NCI-H345 treated with DMSO at 0.1 percent for 48 hours (cell line): Measurements from ENCODE around the gene ZSCAN5A.
"Not testable (repeated sequence)": the region's sequence is repeated elsewhere in the genome, so short reads cannot be mapped to it uniquely, and the experiment has no call there.

Experiments
- DNase-seq: peaks from one replicate; lab custom pipeline; 2025; ENCODE audit not compliant: unreplicated experiment; lab: John Stamatoyannopoulos, UW

Gene ZSCAN5A

DNA sequence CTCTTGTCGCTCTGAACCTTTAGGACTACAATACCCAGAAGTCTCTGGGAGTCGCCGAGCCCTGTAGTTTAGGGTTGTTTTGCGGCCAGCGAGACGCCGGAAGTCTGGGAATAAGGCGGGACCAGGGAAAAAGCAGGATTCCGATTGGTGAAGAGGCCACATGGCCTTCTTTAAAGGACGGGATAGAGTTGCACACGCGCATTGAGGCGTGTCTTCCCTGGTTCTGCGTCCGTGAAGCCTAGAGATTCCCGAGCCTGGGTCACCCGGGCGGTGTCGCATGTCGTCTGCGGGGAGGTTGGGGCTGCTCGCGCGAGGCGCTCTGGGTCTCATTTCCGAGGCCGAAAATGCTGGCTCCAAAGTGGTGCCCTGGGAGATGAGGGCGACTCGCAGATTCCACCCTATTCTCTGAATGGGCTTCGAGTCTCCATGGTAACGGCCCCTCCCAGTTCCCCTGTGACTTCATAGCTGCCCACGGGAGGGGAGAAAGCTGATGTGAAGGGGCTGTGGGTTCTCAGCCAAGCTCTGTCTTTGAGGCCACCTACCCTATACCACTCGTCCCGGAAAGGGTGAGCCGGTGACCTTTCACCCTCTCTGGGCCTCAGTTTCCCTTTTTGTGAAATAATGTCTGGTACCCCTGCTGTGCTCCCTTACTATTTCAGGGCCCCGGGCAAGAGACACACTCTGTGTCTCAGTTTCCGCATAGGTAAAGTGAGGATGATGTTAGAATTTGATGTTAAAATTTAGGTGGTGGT lies 614 bp upstream of the ZSCAN5A start:
- DNase-seq, result peak; percentile 90

DNA sequence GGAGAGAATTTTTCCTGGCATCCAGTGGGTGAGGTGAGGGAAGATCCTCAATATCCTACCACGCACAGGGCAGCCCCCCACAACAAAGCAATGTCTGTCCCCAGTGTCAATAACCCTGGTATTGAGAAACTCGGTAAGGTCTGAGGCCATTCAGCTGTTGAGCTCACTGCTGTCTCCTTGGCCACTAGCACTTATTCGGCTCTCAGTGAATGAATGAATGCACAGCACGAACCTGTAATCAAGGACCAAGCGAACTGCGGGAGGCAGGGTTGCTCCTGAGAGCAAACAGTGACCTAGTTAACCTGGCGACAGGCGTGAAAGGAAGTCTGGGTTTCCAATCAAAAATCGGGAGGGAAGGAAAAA lies 640 bp downstream of the ZSCAN5A start:
- DNase-seq, result no peak

- DNase-seq, result no peak
Observed at GRCh38 chr19:56312787-56313657, 1.6 kb downstream of the ZSCAN5A start.

DNA sequence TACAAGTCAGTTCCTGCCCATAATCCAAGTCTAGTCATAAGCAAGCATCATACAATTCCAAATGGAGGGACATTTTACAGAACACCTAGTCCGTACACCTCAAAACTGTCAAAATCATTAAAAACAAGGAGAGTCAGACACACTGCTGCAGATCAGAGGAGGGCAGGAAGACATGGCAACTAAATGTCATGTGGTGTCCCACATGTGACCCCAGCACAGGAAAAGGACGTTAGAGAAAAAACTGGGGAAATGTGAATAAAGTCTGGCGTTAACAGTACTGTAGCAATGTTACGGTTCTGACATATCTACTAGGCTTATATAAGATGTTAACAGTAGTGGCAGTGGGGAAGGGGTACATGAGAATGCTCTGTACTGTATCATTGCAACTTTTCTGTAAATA lies 2.3 kb downstream of the ZSCAN5A start:
- no peak for DNase-seq

DNA sequence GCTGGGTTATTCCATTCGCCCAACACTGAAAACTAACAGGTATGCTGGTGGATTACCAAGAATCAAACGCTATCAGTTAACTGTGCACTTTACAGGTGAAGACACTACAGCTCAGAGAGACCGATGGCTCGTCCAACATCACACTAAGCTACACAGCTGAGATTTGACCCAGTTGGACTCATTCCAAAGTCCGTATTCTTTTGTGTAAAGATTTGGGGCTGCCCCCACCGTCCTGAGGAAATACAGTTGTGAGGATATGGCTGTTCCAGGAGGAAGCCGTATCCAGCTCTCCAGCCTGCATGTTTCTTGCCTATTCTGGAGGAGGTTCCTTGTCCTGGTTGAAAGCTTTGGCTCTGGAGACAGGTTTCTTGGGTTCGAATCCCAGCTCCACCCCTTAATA lies 4.2 kb downstream of the ZSCAN5A start:
- no peak for DNase-seq

DNA sequence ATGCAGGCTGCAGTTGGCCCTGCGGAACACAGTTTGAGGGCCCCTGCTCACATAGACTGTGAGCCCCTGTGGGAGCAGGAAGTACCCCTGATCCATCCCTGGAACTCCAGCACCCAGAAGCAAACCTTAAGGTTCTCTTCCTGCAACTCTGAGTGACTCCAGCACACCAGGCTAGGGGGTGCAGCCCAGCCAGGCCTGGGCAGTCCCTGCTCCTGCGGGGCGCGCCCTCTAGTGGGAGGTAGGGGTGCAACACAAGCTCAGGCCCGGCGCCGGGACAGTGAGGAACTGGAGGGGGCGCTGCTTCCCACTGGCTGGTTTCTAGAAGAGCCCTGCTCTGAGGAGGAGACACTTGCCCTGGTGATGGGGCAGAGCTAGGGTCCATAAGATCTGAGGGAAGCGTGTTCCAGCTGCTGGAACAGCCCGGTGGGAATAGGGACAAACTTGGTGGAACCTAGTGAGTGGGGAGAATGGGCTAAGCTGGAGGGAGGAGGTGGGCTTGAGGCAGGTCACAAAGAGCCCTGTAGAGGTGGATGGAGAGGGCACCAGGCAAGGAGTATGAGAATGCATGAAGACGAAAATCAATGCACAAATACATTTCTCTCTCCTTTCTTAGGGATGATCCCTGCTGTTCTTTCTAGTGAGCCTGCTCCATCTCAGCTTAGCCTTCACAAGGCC lies 5.0 kb downstream of the ZSCAN5A start:
- DNase-seq, result peak; percentile 3

GRCh38 chr19:56308792-56309191 lies 5.8 kb downstream of the ZSCAN5A start:
- no peak for DNase-seq

DNA sequence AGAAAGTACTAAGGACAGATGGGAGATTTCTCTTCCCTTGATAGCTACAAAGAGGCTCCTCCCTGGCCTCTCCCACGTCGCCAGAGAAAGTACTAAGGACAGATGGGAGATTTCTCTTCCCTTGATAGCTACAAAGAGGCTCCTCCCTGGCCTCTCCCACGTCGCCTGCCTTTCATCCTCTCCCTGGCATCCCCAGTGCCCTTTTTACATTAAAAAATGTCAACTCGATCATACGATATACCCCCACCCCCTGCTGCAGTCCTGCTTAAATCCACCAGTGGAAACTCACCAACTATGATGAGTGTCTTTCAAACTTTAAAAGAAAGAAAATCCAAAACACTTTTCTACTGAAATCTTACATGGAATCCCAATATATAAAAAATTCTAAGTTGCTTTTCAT lies 7.6 kb downstream of the ZSCAN5A start:
- not testable (repeated sequence) for DNase-seq

DNA sequence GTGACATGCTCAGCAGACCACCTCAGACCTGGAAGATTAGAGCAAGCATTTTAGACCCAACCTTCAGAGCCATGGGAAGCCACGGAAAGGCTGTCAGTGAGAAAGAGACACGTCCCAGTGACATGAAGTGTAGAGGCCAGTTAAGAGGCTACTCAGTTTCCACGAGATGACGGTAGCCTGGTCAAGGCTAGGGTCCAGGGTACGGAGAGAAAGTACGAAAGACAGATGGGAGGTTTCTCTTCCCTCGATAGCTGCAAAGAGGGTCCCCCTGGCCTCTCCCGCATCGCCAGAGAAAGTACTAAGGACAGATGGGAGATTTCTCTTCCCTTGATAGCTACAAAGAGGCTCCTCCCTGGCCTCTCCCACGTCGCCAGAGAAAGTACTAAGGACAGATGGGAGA lies 8.6 kb downstream of the ZSCAN5A start:
- DNase-seq, result no peak

DNA sequence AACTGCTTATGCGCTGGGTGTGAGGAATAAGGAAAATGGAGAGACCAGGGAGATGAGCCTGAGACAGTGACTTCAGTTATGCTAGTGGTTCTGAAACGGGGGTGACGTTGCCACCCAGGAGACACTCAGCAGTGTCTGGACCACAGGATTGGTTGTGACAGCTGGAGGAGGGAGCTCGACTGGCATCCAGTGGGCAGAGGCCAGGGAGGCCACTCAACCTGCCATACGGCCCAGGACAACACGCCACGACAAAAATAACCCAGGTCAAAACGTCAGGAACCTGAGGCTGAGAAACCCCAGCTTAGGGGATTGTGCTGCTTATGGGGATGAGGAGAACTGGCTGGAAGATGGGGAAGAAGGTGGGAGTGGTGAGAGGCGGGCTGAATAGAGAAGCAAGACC lies 10.4 kb downstream of the ZSCAN5A start:
- no peak for DNase-seq

- no peak for DNase-seq
Observed at GRCh38 chr19:56301886-56302620, 12.6 kb downstream of the ZSCAN5A start.

DNA sequence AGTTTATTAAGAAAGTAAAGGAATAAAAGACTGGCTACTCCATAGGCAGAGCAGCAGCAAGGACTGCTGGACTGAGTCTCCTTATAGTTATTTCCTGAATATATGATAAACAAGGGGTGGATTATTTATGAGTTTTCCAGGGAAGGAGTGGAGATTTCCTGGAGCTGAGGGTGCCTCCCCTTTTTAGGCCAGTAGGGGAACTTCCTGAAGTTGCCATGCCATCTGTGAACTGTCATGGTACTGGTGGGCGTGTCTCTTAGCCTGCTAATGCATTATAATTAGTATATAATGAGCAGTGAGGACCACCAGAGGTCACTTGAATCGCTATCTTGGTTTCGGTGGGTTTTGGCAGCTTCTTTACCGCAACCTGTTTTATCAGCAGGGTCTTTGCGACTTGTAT lies 13.5 kb downstream of the ZSCAN5A start:
- DNase-seq, result no peak

DNA sequence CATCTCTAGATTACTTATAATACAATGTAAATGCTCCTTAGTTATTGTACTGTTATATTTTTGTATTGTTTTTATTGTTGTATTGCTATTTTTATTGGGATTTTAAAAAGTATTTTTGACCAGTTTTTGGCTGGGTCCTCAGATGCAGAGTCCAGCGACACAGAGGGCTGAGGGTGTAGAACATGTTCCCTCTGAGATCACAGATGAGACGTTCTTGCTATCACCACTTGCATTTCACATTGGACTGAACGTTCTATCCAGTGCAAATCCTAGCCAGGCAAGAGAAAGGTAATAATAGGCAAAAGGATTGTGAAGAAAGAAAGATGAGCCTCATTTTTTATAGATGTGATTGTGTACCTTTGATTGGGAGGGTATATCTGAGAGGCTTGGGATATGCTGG lies 15.0 kb downstream of the ZSCAN5A start:
- DNase-seq, result no peak

DNA sequence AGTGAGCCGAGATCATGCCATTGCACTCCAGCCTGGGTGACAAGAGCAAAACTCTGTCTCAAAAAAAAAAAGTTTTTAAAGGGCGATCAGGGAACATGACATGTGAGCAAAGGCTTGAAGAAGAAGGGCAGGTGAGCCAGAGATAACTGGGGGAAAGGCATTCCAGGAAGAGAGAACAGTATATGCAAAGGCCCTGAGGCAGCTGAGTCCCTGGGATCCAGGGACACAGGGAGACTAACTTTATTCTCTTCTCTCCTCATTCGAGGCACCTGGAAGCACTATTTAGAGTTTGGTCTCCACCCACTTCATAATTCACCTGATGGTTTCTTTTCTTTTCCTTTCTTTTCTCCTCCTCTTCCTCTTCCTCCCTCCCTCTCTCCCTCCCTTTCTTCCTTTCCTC lies 17.6 kb downstream of the ZSCAN5A start:
- no peak for DNase-seq

DNA sequence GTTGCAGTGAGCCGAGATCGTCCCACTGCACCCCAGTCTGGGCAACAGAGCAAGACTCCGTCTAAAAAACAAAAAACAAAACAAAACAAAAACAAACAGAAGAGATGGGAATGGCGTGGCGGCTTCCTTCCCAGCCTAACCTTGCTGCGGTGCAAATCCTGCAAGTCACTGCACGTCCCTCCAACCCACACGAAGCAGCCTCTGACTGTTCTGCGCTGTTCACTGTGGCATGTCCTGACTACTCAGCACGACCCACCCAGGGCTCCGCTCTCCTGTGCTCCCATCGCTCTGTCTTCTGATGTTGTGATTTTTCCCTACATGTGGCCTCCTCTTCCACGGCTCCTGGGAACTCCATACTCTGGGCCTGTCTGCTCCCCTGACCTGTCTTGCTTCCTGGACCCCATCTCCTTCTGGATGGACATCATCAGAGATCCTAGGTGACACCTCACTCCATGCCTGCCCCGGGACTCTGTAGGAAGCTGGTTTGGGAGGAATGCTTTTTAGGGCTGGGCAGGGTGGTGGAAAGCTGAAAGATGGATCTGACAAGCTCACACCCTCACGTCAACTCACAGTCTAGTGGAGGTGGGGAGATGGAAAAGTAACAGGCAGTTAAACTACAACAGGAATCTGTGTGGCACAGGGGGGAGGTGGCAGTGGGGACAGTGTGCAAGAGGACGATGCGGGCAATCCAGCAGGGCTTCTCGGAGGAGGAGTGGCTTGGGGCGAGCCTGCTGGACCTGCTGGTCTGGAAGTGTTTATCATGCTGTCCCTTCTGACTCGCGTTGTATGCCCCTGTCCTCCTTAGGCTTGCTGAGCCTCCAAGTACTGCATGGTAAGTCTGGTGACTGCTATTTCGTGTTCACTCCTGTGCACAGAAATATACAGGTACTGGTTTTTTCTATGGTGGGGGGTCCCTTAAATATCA lies 18.8 kb downstream of the ZSCAN5A start:
- no peak for DNase-seq

- DNase-seq, result peak; percentile 85
Observed at GRCh38 chr19:56294549-56294948, 20.1 kb downstream of the ZSCAN5A start.

DNA sequence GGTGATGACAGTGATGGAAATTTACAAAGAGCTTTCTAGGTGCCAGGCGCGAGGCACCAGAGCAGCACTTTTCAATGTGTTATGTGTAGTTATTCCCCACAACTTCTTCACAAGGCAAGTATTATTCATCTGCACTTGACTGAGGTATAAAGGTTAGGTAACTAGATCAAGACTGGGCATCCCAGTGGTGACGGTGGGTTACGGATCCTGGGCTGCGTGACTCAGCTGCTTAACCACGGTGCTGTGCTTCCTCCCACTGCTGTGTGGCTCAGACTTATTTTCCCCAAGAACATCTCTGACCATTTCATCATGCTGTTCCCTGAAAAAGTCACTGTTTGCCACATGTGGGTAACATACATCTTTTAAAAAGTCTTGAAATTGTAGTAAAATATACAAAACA lies 22.8 kb downstream of the ZSCAN5A start:
- no peak for DNase-seq

GRCh38 chr19:56290104-56290503 lies 24.5 kb downstream of the ZSCAN5A start:
- no peak for DNase-seq

DNA sequence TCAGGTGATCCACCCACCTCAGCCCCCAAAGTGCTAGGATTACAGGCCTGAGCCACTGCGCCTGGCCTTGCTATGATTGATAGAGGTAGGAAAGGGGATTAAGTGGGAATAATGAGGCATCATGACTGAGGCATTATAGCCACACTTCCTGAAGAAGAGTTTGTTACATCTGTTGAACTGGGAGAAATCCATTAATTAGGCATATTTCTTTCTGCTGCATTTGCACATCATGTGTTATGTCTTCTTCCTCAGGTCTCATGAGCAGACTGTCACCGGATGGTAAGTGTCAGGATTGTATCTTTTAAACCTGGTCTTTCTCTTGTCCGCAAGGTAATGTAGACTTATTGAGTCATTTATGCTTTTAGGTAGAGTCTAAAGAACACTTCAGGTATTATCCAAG lies 29.9 kb downstream of the ZSCAN5A start:
- no peak for DNase-seq

DNA sequence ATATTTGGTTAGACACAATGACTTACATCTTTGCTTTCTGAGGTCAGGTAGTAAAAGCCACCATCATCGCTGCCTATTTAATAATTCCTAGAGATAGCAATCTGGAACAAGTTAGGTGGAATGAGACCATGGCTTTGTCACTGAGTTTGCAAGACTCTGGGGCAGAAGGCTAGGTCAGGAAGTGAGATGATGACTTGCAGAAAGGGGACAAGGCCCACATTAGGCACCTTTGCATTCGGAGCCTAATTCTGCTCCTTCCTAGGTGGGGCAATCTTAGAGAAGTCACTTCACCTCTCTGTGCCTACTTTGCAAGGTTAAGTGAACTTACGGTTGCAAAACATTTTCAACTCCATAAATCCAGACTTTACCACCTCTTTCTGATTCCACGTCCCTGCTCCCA lies 31.8 kb downstream of the ZSCAN5A start:
- DNase-seq, result no peak
